Measurements from ENCODE around the gene ARHGEF3. TPM values are rescaled to one million over a fixed set of nuclear protein-coding genes. Genes with fewer than 3 reads are reported as not detected.

The ARHGEF3 gene
- total RNA-seq, 1 experiment from 2014 or later = 4.4 TPM

DNA sequence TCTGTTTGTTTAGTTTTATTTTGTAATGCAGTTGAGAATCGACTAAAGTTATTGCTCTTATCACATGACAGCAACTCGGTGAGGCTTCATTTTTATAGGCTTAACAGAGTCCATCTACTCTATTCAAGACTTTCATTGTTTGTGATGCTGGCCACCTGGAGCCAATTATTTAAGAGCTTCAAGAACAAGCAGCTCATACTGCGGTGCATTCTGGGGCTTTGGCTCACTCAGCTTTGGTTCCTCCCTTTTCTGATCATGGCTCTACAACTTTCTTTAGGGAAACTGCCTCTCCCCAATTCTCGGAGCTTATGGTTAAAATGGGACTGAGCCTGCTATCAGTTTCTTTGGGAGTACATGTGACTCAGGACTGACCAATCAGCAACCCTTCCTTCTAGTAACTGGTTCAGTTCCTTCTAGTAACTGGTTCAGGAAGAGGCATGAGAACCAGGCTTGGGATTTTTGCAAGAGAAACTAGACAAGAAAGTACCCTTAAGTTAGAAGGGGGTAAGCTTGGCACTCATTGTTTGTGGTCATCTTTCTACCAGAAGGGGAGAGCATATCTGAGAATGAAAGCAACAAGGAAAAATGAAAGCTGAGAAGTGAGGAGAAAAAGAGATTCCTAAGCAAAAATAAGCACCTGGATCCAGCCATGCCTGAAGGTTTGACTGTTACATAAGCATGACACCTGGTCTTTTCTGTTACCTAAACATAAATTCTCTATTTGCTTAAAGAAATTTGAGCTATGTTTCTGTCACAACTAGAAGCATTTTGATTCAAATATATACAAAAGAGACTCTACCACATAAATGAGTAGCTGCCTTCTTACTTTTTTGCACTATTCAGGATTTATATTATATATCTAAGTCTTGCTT lies 24.1 kb upstream of the ARHGEF3 start:
- Histone ChIP-seq H3K4ac (ENCODE audit: low read depth, low read length) (no peak overlapping the region), H3K9me3 (ENCODE audit: control insufficient read depth, low read depth, low read length) (no peaks in the 10 kb centered on the region), H2AK5ac (ENCODE audit: insufficient read length, low read length) (no peak overlapping the region), H3K23ac (ENCODE audit: insufficient read length, low read depth, low read length) (no peak overlapping the region), H3K27me3 (ENCODE audit: insufficient read depth, low read length) (no peaks in the 10 kb centered on the region), H3K79me2 (ENCODE audit: insufficient read depth, low read length) (no peaks in the 10 kb centered on the region), H3K9ac (ENCODE audit: extremely low read depth, insufficient read length, low read length) (no peak overlapping the region), H3K27ac (ENCODE audit: insufficient read length, low read depth, low read length) (no peak overlapping the region), H4K8ac (replicated peaks; ENCODE audit: insufficient read length, low read depth, low read length) (no peak overlapping the region), H2BK5ac (ENCODE audit: insufficient read length, low read length) (no peak overlapping the region), H3K18ac (ENCODE audit: insufficient read length, low read depth, low read length) (no peak overlapping the region), H2BK15ac (ENCODE audit: low read depth, low read length) (no peak overlapping the region), H4K5ac (ENCODE audit: insufficient read length, low read depth, low read length) (no peak overlapping the region), H3K4me1 (ENCODE audit: insufficient read depth, low read length) (peaks cover 5% of the 10 kb centered on the region), H3K4me2 (ENCODE audit: insufficient read depth, insufficient read length, low read length) (no peak overlapping the region), H4K20me1 (ENCODE audit: control insufficient read depth, insufficient read depth, insufficient read length) (no peaks in the 10 kb centered on the region), H3K23me2 (ENCODE audit: insufficient read length, low read depth, low read length, poor library complexity, severe bottlenecking) (no peaks in the 10 kb centered on the region), H2BK20ac (ENCODE audit: low read depth, low read length, poor library complexity, severe bottlenecking) (no peak overlapping the region), H2AFZ (ENCODE audit: low read length) (no peak overlapping the region), H3K79me1 (ENCODE audit: insufficient read depth, low read depth, low read length, poor library complexity, severe bottlenecking) (no peaks in the 10 kb centered on the region), H3K56ac (ENCODE audit: insufficient read length, low read depth, low read length) (no peak overlapping the region), H4K91ac (ENCODE audit: insufficient read length, low read depth, low read length) (no peak overlapping the region), H2BK120ac (ENCODE audit: low read depth, low read length, poor library complexity, severe bottlenecking) (no peak overlapping the region), H2BK12ac (ENCODE audit: insufficient read length, low read depth, low read length) (no peak overlapping the region), H3T11ph (ENCODE audit: low read length) (no peak overlapping the region), H3K14ac (ENCODE audit: insufficient read depth, low read length) (no peak overlapping the region)
- Mint-ChIP-seq H3K4me1 (peaks cover 37 to 43% of the 10 kb centered on the region in 2 experiments), H3K36me3 (ENCODE audit: insufficient read depth in 1 of 3, low read depth in 3 of 3) (no peaks in the 10 kb centered on the region), H3K4me3 (no peak overlapping the region), H3K9me3 (no peaks in the 10 kb centered on the region), H3K27me3 (ENCODE audit: low read depth) (no peaks in the 10 kb centered on the region), H3K27ac (no peak overlapping the region; a peak in 1 of 7 replicates)
- TF ChIP-seq, protein P1, sequence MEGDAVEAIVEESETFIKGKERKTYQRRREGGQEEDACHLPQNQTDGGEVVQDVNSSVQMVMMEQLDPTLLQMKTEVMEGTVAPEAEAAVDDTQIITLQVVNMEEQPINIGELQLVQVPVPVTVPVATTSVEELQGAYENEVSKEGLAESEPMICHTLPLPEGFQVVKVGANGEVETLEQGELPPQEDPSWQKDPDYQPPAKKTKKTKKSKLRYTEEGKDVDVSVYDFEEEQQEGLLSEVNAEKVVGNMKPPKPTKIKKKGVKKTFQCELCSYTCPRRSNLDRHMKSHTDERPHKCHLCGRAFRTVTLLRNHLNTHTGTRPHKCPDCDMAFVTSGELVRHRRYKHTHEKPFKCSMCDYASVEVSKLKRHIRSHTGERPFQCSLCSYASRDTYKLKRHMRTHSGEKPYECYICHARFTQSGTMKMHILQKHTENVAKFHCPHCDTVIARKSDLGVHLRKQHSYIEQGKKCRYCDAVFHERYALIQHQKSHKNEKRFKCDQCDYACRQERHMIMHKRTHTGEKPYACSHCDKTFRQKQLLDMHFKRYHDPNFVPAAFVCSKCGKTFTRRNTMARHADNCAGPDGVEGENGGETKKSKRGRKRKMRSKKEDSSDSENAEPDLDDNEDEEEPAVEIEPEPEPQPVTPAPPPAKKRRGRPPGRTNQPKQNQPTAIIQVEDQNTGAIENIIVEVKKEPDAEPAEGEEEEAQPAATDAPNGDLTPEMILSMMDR (conservative IDR thresholded peaks at IDR 0.05) = no peak
- WGBS (ENCODE audit: extremely low coverage, insufficient read length, low lambda C conversion rate) = no CpG with 5 or more reads among the region's 4 CpGs
- DNase-seq = no peak
